CD4-positive, alpha-beta T cell treated with Interleukin-10 for 1 hour (primary cell): ENCODE data around the gene KDM4D.
"Not testable (repeated sequence)": the region's sequence is repeated elsewhere in the genome, so short reads cannot be mapped to it uniquely, and the experiment has no call there.

Experiments
- DNase-seq: peaks from one replicate; pipeline ENCODE4 v3.0.0-alpha.2; 2020

KDM4D gene

GRCh38 chr11:94973099-94973968, at the start of gene KDM4D, which contains the start of gene CWC15:
TSS of gene KDM4D (plus strand) at chr11:94973709. CDS start at chr11:94997373, 23,664 bp downstream.
TSS of gene CWC15 (minus strand) at chr11:94973556. CDS start at chr11:94972185, 1,371 bp downstream.
- DNase-seq, result peak; percentile 95

- DNase-seq, result no peak
Observed at GRCh38 chr11:94924171-94924572, 49.3 kb upstream of the KDM4D start.

- peak; percentile 27 for DNase-seq
Observed at GRCh38 chr11:94924612-94925011, 48.9 kb upstream of the KDM4D start.

GRCh38 chr11:94925422-94926270, 47.9 kb upstream of the KDM4D start:
- DNase-seq, result peak; percentile 15

- no peak for DNase-seq
Observed at GRCh38 chr11:94926271-94926625, 47.3 kb upstream of the KDM4D start.

GRCh38 chr11:94926698-94927237, 46.7 kb upstream of the KDM4D start:
- DNase-seq, result no peak

GRCh38 chr11:94928117-94928990, 45.2 kb upstream of the KDM4D start:
- DNase-seq, result no peak

- not testable (repeated sequence) for DNase-seq
Observed at GRCh38 chr11:94932072-94932471, 41.4 kb upstream of the KDM4D start.

- no peak for DNase-seq
Observed at GRCh38 chr11:94932503-94932902, 41.0 kb upstream of the KDM4D start.

GRCh38 chr11:94933223-94934130, 40.0 kb upstream of the KDM4D start:
- DNase-seq, result no peak

GRCh38 chr11:94934362-94934761, 39.1 kb upstream of the KDM4D start:
- no peak for DNase-seq

- peak; percentile 23 for DNase-seq
Observed at GRCh38 chr11:94934846-94935245, 38.7 kb upstream of the KDM4D start.

GRCh38 chr11:94938095-94939055, 35.1 kb upstream of the KDM4D start:
- no peak for DNase-seq

GRCh38 chr11:94939346-94939745, 34.2 kb upstream of the KDM4D start:
- DNase-seq, result no peak

- DNase-seq, result no peak
Observed at GRCh38 chr11:94941131-94941530, 32.4 kb upstream of the KDM4D start.

- no peak for DNase-seq
Observed at GRCh38 chr11:94946812-94947211, 26.7 kb upstream of the KDM4D start.

- DNase-seq, result no peak
Observed at GRCh38 chr11:94948070-94948617, 25.4 kb upstream of the KDM4D start.

GRCh38 chr11:94954753-94955152, 18.8 kb upstream of the KDM4D start:
- DNase-seq, result no peak

- no peak for DNase-seq
Observed at GRCh38 chr11:94956963-94957362, 16.5 kb upstream of the KDM4D start.
